CD4-positive, alpha-beta T cell treated with Interleukin-10 for 1 hour (primary cell): ENCODE measurements around the gene SLC25A14.
"Not testable (repeated sequence)": the region's sequence is repeated elsewhere in the genome, so short reads cannot be mapped to it uniquely, and the experiment has no call there.

Experiments
- DNase-seq: peaks from one replicate; pipeline ENCODE4 v3.0.0-alpha.2; 2020

SLC25A14 gene, protein sequence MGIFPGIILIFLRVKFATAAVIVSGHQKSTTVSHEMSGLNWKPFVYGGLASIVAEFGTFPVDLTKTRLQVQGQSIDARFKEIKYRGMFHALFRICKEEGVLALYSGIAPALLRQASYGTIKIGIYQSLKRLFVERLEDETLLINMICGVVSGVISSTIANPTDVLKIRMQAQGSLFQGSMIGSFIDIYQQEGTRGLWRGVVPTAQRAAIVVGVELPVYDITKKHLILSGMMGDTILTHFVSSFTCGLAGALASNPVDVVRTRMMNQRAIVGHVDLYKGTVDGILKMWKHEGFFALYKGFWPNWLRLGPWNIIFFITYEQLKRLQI

DNA sequence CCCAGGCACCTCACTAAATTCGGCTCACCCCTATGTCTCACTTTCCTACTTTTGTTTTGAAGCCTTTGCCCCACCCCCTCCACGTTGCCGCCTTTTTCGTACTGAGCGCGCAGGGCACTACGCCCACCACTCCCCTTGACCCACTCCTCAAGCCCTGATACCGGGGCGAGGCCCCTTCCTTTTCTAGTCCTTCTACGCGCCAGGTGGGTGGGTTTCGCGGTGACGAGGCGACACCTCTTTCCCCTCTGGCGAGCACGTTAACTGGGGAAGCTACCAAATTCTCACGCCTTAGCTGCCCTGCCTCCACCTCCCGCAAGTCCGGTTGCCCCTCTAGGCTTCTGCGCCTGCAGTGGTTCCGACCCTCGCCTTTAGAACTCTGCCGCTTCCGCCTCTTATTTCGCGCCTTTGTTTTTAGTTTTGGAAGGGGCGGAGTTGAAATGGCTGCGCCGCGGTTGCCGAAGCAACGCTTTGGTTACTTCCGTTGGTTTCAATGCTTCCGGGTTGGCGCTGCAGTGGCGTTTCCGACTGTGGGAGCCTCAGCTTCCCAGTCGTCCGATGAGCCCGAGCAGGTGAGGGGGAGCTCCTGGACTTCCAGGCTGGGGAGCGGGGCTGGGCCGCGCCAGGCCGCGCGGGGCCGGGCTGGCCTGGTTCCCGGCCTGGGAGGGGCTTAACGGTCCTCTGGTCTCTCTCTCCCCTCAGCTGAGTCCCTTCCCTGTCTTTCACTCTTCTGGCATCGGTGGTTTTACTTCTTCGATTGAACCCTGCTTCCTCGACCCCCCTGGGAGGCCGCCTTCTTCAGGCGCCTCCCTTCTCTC is at the start of gene SLC25A14:
TSS of gene SLC25A14 (plus strand) at position 512 of the 815 bp plus-strand sequence. CDS start 360 bp downstream, outside the sequence.
- peak; percentile 77 for DNase-seq

DNA sequence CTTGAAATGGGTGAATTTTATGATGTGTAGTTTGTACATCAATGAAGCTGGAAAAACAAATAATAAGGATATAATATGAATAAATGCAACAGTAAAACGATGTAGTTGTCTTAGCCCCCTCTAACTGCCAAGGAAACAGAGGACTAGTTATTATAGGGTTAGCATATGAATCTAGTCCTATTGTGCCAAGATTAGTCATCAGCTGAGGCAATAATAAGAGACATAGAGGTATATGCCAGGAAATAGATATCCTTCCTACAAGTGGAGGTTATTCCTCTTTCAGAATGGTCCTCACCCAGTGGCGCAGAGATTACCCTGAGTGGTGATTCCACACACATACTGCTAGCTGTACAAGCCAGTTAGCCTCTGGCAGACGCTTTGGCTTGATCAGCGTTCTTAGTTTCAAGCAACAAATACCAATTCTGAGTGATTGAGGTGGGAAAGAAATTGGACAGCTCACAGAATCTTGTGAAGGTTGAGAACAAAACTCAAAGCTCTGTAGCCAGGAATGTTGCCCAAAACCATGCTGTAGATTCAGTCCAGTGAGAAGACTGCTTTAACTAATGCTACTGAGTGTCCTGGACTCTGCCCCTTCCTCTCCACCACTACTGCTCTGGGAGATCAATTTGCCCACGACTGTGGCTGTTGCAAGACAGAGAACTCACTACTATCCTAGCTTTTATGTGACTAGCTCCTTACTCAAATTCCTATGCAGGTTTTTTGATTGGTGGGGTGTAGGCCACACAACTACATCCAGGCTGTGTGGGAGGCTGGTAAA is 44.0 kb upstream of the SLC25A14 start:
- no peak for DNase-seq

DNA sequence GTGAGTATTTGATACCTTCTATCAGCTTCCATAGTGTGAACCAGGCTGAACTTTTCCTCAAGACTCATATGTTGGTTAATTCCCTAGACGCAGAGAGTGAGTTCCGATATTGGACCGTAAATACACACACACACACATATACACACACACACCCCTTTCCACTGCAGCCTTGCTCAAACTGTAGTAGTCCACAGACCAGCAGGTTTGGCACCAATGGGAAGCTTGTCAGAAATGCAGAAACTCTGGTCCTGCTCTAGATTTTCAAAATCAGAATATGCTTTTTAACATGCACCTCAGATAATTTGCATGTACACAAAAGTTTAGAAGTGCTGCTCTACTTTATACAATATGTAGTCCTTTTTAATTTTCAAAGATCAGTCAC is 43.4 kb upstream of the SLC25A14 start:
- DNase-seq: no peak

DNA sequence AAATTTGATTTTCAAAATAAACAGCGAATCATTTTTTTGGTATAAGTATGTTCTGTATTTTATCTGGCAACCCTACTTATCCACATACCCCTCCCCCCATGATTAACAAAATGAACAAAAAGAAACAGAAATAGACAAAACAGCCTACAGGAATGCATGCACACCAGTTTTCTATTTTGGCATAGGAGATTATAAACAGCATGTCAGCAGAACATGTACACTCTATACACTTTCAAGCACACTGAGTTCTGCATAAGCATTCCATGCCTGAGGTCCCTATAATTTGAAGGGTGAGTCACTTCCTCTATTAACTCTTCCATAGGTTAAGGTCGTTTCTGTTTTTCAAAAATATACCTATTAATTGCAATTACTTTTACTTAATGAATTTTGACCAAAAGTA is 43.0 kb upstream of the SLC25A14 start:
- no peak for DNase-seq

DNA sequence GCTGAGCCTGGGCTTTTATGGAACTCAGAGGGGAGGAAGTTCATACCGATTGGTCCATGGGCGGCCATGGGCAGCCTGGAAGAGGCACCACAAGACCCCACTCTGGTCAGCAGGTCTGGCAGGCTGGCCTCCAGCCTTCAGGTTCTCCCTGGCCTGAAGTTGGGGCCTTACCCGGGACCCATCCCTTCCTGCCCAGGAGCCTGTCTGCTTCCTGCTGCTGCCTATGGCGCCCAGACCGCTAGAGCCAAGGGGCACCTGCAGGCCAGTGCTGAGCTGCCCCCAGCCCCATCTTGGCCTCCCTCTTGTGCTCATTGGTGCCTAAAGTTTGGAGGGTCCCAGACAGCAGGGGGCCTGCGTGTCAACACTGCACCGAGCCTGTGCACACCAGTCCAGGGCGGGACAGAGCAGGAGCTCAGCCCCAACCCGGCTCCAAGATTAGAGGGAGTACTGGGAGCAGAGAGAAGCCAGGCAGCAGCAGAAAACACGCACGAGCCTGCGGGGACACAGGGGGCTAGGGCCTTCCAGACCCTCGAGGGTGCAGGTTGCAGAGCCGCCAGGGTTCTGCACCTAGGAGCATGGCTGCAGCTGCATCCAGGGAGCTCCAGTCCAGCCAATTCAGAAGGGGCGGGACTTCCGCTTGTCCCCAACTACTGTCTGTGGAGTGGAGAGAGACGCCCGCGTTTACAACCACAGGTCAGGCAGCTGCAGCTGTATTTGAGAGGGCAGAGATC is 40.3 kb upstream of the SLC25A14 start:
- no peak for DNase-seq

DNA sequence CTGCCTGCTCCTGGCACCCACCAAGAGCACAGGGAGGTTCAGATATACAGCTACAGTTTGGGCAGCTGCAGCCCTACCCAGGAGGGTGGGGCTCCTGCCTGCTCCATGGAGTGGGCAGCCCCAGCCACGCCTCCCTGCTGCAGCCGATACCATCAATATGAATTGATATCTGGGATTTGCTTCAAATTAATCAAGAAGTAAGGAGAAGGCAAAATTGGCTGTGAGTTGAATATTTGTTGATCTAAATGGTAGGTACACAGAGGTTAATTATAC is 39.8 kb upstream of the SLC25A14 start:
- no peak for DNase-seq

DNA sequence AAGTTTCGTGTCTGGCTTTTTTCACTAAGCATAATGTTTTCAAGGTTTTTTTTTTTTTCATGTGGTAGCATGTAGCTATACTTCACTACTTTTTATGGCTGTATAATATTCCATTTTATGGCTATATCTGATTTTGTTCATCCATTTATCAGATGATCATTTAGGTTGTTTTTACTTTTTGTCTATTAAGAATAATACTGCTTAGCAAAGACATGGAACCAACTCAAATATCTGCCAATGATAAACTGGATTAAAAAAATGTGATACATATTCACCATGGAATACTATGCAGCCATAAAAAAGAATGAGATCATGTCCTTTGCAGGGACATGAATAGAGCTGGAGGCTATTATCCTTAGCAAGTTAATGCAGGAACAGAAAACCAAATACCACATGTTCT is 38.3 kb upstream of the SLC25A14 start:
- no peak for DNase-seq

DNA sequence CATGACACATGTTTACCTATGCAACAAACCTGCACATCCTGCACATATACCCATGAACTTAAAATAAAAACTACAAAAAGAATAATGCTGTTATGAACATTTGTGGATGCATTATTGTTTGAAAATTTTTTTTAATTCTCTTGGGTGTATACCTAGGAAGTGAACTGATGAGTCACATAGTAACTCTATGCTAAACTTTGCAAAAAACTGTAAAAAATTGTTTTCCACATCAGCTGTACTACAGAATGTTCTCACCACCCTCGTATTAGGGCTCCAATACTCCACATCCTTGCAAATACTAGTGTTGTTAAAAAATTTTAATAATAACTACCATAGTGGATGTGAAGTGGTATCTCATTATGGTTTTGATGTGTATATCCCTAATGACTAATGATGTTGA is 37.7 kb upstream of the SLC25A14 start:
- no peak for DNase-seq

DNA sequence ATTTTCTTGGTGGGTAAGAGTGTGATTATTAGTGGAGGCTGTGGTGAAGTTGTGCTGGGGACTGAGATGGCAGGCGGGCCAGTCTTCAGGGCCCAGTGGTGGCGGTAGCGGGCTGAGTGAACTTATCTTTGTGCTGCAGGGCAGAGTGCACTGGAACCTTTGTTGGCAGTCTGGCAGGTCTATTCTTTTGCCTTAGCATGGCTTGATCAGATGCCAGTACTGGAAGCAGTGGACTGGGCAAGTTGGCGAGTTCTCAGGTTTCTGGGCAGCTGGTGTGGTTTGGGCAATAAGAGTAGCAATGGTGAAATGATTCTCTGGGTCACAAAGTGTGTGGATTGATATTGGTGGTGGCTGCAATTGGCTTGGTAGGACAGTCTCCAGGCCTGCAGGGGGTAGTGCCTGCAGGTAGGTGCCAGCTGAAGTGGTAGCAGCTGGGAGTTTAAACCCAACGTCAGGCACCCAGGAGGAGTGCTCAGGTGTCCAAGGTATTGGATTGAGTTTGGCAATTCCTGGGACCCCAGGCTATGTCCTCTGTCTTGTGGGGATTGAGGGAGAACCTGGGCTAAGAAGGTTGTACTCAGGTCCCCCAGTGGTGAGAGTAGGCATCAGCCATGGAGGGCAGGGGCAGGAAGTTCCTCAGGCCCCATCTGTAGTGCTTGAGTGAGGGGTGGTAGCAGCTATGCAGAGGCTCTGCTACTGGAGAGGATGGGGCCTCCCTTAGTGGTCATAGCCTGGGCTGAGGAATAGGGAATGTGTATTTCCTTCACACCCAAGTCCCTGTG is 34.9 kb upstream of the SLC25A14 start:
- no peak for DNase-seq

DNA sequence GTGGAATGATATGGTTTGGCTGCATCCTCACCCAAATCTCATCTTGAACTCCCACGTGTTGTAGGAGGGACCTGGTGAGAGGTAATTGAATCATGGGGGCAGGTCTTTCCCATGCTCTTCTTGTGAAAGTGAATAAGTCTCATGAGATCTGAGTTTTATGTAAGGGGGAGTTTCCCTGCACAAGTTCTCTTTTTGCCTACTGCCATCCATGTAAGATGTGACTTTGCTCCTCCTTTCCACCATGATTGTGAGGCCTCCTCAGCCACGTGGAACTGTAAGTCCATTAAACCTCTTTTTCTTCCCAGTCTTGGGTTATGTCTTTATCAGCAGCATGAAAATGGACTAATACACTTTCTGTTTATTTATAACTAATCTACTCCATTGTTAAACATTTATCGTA is 19.8 kb upstream of the SLC25A14 start:
- DNase-seq: not testable (repeated sequence)

DNA sequence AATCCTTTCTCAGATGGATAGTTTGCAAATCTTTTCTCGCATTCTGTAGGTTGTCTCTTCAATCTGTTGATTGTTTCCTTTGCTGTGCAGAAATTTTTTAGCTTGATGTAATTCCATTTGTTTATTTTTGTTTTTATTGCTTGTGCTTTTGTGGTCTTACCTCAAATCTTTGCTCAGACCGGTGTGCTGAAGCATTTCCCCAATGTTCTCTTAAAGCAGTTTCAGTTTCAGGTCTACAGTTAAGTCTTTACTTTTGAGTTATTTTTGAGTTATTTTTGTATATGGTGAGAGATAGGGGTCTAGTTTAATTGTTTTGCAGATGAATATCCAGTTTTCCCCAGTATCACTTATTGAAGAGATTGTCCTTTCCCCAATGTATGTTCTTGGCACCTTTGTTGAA is 18.2 kb upstream of the SLC25A14 start:
- DNase-seq: no peak

DNA sequence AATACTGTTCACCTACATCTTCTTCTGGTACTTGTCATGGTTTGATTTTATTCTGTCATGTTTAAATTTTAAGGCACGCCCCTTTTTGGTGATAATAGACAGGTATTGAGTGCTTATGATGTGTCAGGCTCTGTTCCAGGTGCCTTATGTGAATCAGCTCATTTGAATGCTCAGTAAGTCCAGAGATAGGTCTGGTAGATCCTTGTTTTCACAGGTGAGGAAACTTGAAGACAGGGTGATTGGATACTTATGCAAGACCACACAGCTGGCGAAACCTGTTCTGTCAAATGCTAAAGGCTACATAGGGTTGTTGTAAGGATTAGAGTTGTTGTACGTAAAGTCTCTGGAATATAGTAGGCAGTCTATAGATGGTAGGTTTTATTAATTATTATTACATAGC is 9.6 kb upstream of the SLC25A14 start:
- DNase-seq: no peak

DNA sequence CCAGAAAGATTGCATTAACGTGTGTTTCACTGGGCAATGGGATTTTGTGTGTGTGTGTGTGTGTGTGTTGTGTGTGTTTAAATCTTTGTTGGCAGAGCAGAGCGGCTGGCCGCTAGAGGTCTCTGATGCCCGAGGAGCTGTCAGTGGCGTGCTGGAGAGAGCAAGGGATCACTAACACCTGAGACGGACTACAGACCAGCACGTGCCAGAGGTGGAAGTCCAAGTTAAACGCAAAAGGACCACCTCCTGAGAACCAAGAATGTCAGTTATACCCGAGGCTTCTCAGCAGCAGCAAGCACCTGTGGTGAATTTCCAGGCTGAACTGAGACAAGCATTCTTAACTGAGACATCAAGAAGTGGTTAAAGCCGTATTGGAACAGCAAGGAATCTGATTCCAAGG is 9.0 kb upstream of the SLC25A14 start:
- peak; percentile 48 for DNase-seq

DNA sequence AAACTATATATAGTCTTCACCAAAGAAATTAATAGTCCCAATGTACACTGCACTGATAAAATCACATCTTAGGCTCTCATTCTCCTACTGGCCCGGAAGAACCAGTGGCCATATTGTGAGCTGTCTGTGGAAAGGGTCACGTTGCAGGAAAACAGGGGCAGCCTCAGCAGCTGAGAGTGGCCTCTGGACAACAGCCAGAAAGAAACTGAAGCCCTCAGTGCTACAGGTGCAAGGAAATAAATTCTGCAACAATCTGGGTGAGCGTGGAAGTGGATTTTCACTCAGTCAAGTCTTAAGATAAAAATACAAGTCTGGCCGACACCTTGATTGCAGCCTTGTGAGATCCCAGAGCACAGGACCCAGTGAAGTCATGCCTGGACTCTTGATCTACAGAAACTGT is 3.2 kb upstream of the SLC25A14 start:
- no peak for DNase-seq

DNA sequence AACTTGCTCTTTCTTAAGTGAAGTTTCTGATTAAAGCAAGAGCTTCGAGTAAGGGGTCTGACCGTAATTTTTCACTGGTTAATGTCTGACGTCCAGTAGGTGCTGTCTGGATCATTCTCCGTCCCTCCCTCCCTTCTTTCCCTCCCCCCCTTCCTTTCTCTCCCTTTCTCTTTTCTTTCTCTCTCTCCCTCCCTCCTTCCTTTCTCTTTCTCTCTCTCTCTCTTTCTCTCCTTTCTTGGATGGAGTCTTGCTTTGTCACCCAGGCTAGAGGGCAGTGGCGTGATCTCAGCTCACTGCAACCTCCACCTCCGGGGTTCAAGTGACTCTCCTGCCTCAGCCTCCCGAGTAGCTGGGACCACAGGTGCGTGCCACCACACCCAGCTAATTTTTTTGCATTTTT is 850 bp upstream of the SLC25A14 start:
- DNase-seq: not testable (repeated sequence)

DNA sequence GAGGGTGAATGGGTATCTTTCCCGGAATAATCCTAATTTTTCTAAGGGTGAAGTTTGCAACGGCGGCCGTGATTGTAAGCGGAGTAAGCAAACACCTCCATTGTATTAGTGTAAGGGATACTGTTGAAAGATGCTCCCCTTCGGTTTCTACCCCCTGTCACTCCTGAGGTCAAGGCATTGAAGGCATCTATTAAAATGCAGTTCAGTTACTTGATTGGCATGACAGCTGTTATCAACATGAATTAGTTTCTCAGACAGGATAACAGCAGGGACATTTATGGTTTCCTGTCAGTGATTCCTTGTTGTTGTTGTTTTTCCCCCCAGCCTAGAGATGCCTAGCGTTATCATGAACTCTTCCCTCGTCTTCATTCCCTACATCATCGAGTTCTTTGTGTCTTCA is 552 bp downstream of the SLC25A14 start:
- no peak for DNase-seq

DNA sequence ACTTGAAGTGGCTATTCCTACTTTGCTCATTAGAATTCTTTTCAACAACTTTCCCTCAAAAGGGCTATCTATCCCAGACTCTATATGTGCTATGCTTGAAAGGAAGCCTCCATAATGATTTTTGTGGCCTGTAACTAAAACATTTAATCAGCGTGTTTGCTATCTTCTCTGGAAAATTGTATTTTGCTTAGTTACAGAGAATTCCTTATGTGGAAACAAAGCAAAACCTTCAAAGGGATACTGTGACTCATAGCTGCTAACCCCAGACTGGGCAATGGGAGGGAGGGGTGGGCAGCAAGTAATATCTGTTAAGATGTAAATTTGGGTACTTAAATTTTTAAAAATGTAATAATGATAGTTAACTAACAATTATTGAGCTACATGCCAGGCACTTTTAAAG is 3.7 kb downstream of the SLC25A14 start:
- no peak for DNase-seq

DNA sequence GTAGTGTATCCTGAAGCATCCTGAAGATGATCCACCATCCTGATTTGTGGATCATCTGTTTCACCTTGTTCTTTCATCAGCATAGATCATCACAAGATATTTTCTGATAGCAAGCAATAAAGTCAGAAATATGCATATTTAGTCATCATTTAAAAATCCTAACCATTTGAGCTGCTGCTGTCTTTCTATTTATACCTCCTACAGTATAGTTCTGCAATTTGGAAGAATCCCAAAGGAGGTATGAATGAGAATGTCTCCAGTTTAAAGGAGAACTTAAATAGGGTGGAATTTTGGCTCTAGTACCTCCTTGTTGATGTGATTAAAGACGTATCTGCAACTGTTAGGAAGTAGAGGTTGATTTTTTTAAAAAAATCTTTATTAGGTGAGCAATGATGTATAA is 7.6 kb downstream of the SLC25A14 start:
- DNase-seq: no peak

DNA sequence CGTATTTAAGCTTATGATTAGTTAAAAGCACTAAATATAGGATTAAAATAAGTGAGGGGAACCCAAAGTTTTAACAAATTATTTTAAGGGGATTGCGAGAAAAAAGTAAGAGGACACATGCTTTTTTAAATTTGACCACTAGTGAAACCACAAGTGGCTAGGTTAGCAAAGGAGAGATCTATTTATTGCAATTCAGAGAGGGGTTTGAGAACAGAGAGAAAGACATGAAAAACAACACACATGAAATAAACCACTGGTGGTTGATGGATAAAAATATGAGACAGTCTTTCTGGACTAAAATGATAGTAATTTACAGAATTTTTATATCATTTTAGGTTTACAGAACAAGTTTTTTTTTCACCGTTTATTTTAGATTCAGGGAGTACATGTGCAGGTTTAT is 11.8 kb downstream of the SLC25A14 start:
- no peak for DNase-seq

DNA sequence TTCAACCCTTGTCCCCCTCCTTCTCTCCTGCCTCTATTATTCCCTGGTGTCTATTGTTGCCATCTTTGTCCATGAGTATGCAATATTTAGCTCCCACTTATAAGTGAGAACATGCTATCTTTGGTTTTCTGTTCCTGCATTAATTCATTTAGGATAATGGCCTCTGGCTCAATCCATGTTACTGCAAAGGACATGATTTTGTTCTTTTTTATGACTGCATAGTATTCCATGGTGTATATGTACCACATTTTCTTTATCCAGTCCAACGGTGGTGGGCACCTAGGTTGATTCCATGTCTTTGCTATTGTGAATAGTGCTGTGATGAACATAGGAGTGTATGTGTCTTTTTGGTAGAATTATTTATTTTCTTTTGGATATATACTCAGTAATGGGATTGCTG is 12.3 kb downstream of the SLC25A14 start:
- DNase-seq: not testable (repeated sequence)

DNA sequence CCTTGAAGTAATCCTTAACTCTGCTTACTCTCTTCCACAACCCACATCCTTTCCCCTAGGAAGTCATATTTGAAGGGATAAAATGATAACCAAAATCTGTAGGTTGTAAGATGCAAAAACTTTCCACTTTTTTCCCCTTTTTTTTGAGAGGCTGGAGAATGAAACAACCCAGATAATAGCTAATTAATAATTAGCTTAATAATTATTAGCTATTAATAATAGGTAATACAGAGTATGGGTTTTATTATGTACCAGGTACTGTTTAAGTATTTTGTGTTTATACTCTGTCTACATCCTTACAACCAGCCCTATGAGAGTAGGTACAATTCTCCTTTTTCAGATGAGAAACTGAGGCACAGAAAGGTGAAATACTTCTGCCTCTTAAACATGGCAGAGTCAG is 36.4 kb downstream of the SLC25A14 start:
- DNase-seq: no peak

DNA sequence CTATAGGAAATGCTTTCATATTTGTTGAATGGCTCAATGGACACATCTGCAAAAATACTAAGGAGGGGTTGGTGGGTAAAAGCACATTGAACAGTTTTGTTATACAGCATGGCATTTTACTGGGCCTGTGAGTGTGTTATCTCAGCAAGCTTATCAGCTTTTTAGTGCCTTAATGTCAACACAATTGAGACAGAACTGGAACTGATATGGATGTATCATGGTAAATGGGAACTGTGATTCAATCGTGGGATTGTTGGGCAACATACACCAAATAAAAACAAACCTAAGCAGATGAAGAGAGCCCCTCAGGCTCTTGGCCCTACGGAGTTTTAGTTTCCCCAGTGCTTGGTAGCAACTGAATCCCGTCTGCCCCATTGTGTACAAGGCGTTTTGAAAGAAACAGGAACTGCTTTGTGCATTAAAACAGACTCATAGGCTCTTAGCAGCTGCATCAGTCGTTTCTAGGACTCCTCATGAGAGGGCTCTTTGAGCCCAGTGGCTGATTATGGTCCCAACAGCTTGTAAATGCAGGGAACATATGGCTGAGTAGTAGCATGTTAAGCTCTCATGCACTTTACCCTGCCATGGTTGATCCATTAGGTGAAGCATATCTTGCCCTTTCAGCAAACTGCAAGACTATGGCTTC is 38.4 kb downstream of the SLC25A14 start:
- no peak for DNase-seq
